ENCODE data around the gene NAA35.

DNA sequence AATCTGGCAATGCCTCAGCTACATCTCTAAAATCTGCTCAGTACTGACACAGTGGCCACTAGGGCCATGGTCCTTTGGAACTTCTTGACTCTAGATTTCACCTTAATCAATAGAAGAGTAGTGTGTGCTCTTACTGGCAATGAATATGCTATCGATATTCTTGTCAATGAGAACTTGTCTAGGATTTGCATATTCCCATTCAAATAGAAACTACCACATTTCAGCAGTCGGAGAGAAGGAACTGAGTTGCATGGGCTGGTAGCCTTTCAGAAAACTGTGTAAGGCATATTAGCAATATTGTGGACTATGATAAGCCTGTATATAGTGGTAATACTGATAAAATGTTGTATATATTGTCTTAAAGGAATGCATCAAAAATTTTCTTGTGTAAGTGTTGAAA, 45.3 kb upstream of the NAA35 start:
- TF ChIP-seq, protein P1, sequence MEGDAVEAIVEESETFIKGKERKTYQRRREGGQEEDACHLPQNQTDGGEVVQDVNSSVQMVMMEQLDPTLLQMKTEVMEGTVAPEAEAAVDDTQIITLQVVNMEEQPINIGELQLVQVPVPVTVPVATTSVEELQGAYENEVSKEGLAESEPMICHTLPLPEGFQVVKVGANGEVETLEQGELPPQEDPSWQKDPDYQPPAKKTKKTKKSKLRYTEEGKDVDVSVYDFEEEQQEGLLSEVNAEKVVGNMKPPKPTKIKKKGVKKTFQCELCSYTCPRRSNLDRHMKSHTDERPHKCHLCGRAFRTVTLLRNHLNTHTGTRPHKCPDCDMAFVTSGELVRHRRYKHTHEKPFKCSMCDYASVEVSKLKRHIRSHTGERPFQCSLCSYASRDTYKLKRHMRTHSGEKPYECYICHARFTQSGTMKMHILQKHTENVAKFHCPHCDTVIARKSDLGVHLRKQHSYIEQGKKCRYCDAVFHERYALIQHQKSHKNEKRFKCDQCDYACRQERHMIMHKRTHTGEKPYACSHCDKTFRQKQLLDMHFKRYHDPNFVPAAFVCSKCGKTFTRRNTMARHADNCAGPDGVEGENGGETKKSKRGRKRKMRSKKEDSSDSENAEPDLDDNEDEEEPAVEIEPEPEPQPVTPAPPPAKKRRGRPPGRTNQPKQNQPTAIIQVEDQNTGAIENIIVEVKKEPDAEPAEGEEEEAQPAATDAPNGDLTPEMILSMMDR (IDR thresholded peaks at IDR 0.05; ENCODE audit: poor library complexity): no peak
- no peak for TF ChIP-seq EZH2 (IDR thresholded peaks at IDR 0.05; ENCODE audit: borderline replicate concordance)
- no peak for TF ChIP-seq EZH2phosphoT487 (IDR thresholded peaks at IDR 0.05; ENCODE audit: low read depth, severe bottlenecking, unreplicated experiment)
